Measurements from ENCODE around the gene PPP4R4. TPM values are rescaled to one million over a fixed set of nuclear protein-coding genes. Genes with fewer than 3 reads are reported as not detected.

Gene PPP4R4
- polyA plus RNA-seq, 3 donors: 0.08 TPM; not detected in 2

- H3K4me3 ChIP-seq (replicated peaks in 1 of 3; ENCODE audit: low read depth in 2 of 3, low read length in 3 of 3): no peak overlapping the region
- H3K4me1 ChIP-seq (ENCODE audit: control insufficient read depth in 1 of 2, insufficient read depth in 2 of 2, low read length in 2 of 2): no peaks in the 10 kb centered on the region
- peaks cover 0 to 1% (median 1%) of the 10 kb centered on the region in 3 donors for H3K27me3 Mint-ChIP-seq (ENCODE audit: low read depth in 3 of 3)
- peaks cover 0 to 7% (median 5%) of the 10 kb centered on the region in 7 donors for H3K9me3 Mint-ChIP-seq
- H4K20me1 ChIP-seq (ENCODE audit: insufficient read depth, low read length): no peaks in the 10 kb centered on the region
- no peak overlapping the region for H3K4me2 ChIP-seq (replicated peaks; ENCODE audit: extremely low read depth, low read length, poor library complexity, severe bottlenecking)
- H3K36me3 ChIP-seq (replicated peaks in 1 of 2; ENCODE audit: control insufficient read depth in 1 of 2, insufficient read depth in 2 of 2, low read length in 2 of 2): no peaks in the 10 kb centered on the region
- intact Hi-C loops (cut with micrococcal nuclease): no loop called here
- no peak overlapping the region for H3K27ac Mint-ChIP-seq
- TF ChIP-seq CTCF (IDR thresholded peaks at IDR 0.05): no peak
- no peak overlapping the region for H3K4me3 Mint-ChIP-seq
- H3K4me1 Mint-ChIP-seq: peaks cover 2% of the 10 kb centered on the region
- WGBS (ENCODE audit: insufficient coverage): 100% methylated on average over 2 of the region's 2 CpGs
- no peaks in the 10 kb centered on the region for H3K36me3 Mint-ChIP-seq
- no peaks in the 10 kb centered on the region for H3K79me2 ChIP-seq (ENCODE audit: insufficient read depth, low read length)
- no peaks in the 10 kb centered on the region for H3K9me3 ChIP-seq (replicated peaks in 1 of 2; ENCODE audit: control insufficient read depth in 1 of 2, insufficient read depth in 1 of 2, low read length in 2 of 2)
- no peak overlapping the region for H3K27ac ChIP-seq (ENCODE audit: low read depth in 1 of 2, low read length in 2 of 2)
- no peaks in the 10 kb centered on the region for H3K27me3 ChIP-seq (ENCODE audit: control insufficient read depth in 2 of 2, insufficient read depth in 2 of 2, low read length in 2 of 2)
- no peak for DNase-seq
- H2AFZ ChIP-seq (ENCODE audit: insufficient read depth, low read depth, low read length, poor library complexity, severe bottlenecking): no peak overlapping the region
- H3K9ac ChIP-seq (ENCODE audit: insufficient read depth, low read length, poor library complexity, severe bottlenecking): no peak overlapping the region
These were observed 49.9 kb downstream of the PPP4R4 start for GRCh38 chr14:94224040-94224439.

GRCh38 chr14:94225460-94226378, 51.6 kb downstream of the PPP4R4 start:
- no peak overlapping the region for H3K4me2 ChIP-seq (replicated peaks; ENCODE audit: extremely low read depth, low read length, poor library complexity, severe bottlenecking)
- no peaks in the 10 kb centered on the region for H3K9me3 ChIP-seq (replicated peaks in 1 of 2; ENCODE audit: control insufficient read depth in 1 of 2, insufficient read depth in 1 of 2, low read length in 2 of 2)
- Mint-ChIP-seq H3K36me3 (no peaks in the 10 kb centered on the region), H3K9me3 (peaks cover 0 to 8% (median 5%) of the 10 kb centered on the region in 7 donors), H3K27ac (no peak overlapping the region), H3K27me3 (ENCODE audit: low read depth in 3 of 3) (peaks cover 0 to 3% (median 1%) of the 10 kb centered on the region in 3 donors), H3K4me3 (no peak overlapping the region), H3K4me1 (peaks cover 2% of the 10 kb centered on the region)
- H3K9ac ChIP-seq (ENCODE audit: insufficient read depth, low read length, poor library complexity, severe bottlenecking): no peak overlapping the region
- no peaks in the 10 kb centered on the region for H4K20me1 ChIP-seq (ENCODE audit: insufficient read depth, low read length)
- H2AFZ ChIP-seq (ENCODE audit: insufficient read depth, low read depth, low read length, poor library complexity, severe bottlenecking): no peak overlapping the region
- no CpG with 5 or more reads among the region's 2 CpGs for WGBS (ENCODE audit: insufficient coverage)
- no peaks in the 10 kb centered on the region for H3K27me3 ChIP-seq (ENCODE audit: control insufficient read depth in 2 of 2, insufficient read depth in 2 of 2, low read length in 2 of 2)
- no peak for TF ChIP-seq CTCF (IDR thresholded peaks at IDR 0.05)
- no peaks in the 10 kb centered on the region for H3K36me3 ChIP-seq (replicated peaks in 1 of 2; ENCODE audit: control insufficient read depth in 1 of 2, insufficient read depth in 2 of 2, low read length in 2 of 2)
- H3K4me1 ChIP-seq (ENCODE audit: control insufficient read depth in 1 of 2, insufficient read depth in 2 of 2, low read length in 2 of 2): no peaks in the 10 kb centered on the region
- no peak overlapping the region for H3K4me3 ChIP-seq (replicated peaks in 1 of 3; ENCODE audit: low read depth in 2 of 3, low read length in 3 of 3)
- H3K79me2 ChIP-seq (ENCODE audit: insufficient read depth, low read length): no peaks in the 10 kb centered on the region
- DNase-seq: no peak
- H3K27ac ChIP-seq (ENCODE audit: low read depth in 1 of 2, low read length in 2 of 2): no peak overlapping the region
- intact Hi-C loops (cut with micrococcal nuclease): no loop called here

All from CD14-positive monocyte (primary cell).